Neutrophil (primary cell): ENCODE results near the gene EXOSC2.
A peak's percentile ranks its signal among the peaks of the same experiment; 100 is the strongest.

ENCODE experiments used
- H3K27ac ChIP-seq: fragments of 200-600 bp; sonication (generic); 2 replicates; pipeline ENCODE4 v1.5.1; 2016; ENCODE audit warnings: mild to moderate bottlenecking, moderate library complexity
- H3K27me3 ChIP-seq: fragments of 200-600 bp; sonication (generic); 2 replicates; pipeline ENCODE4 v1.6.0; 2016; ENCODE audit warnings: mild to moderate bottlenecking
- H3K36me3 ChIP-seq: fragments of 200-600 bp; sonication (generic); 2 replicates; pipeline ENCODE4 v1.5.1; 2017
- H3K4me1 ChIP-seq, 2 experiments: fragments of 200-600 bp in 1 of 2; sonication (generic) in 1 of 2; 1 replicate in 1 of 2; 2 replicates in 1 of 2; pipeline versions ENCODE4 v1.5.1 to v1.6.1; 2013 to 2016; ENCODE audit warnings: low read depth in 1 of 2, low read length in 1 of 2, mild to moderate bottlenecking in 1 of 2, moderate library complexity in 1 of 2; ENCODE audit not compliant: control insufficient read depth in 1 of 2, insufficient read depth in 1 of 2
- H3K4me3 ChIP-seq, 2 experiments: fragments of 200-600 bp in 1 of 2; sonication (generic) in 1 of 2; 1 replicate in 1 of 2; 2 replicates in 1 of 2; pipeline ENCODE4 v1.5.1; 2013 to 2016; ENCODE audit warnings: low read depth in 1 of 2, low read length in 1 of 2, mild to moderate bottlenecking in 1 of 2, moderate library complexity in 1 of 2
- H3K9me3 ChIP-seq: fragments of 200-600 bp; sonication (generic); 2 replicates; pipeline ENCODE4 v1.5.1; 2016
- CTCF ChIP-seq: fragments of 200-600 bp; sonication (generic); IDR thresholded peaks from 2 replicates; pipeline ENCODE4 v1.5.1; 2016; ENCODE audit warnings: antibody characterized with exemption

The EXOSC2 gene

GRCh38 chr9:130693101-130693425 lies 517 bp upstream of the EXOSC2 start:
- Histone ChIP-seq H3K27ac (no peak overlapping the region), H3K36me3 (peaks cover 19% of the 10 kb centered on the region), H3K27me3 (peaks cover 28% of the 10 kb centered on the region), H3K4me1 (peaks cover 15 to 17% of the 10 kb centered on the region in 2 experiments), H3K9me3 (no peaks in the 10 kb centered on the region), H3K4me3 (peak overlapping the region; percentile 72 to 73)
- no peak for TF ChIP-seq CTCF

- no peak for TF ChIP-seq CTCF
- peaks cover 15 to 17% of the 10 kb centered on the region in 2 experiments for H3K4me1 ChIP-seq
- peak overlapping the region; percentile 72 to 73 for H3K4me3 ChIP-seq
- H3K9me3 ChIP-seq, result no peaks in the 10 kb centered on the region
- peaks cover 30% of the 10 kb centered on the region for H3K36me3 ChIP-seq
- H3K27ac ChIP-seq, result no peak overlapping the region
- peaks cover 21% of the 10 kb centered on the region for H3K27me3 ChIP-seq
Measured at GRCh38 chr9:130694205-130694604, 625 bp downstream of the EXOSC2 start.

- no peak for TF ChIP-seq CTCF
- Histone ChIP-seq H3K36me3 (peaks cover 44% of the 10 kb centered on the region), H3K27me3 (peaks cover 5% of the 10 kb centered on the region), H3K27ac (no peak overlapping the region), H3K9me3 (no peaks in the 10 kb centered on the region), H3K4me1 (peaks cover 15 to 17% of the 10 kb centered on the region in 2 experiments), H3K4me3 (no peak overlapping the region)
Measured at GRCh38 chr9:130696139-130696650, 2.6 kb downstream of the EXOSC2 start.

- Histone ChIP-seq H3K9me3 (no peaks in the 10 kb centered on the region), H3K4me1 (peaks cover 15 to 17% of the 10 kb centered on the region in 2 experiments), H3K27ac (no peak overlapping the region), H3K36me3 (peaks cover 47% of the 10 kb centered on the region), H3K27me3 (no peaks in the 10 kb centered on the region), H3K4me3 (no peak overlapping the region)
- no peak for TF ChIP-seq CTCF
Measured at GRCh38 chr9:130696996-130697395, 3.4 kb downstream of the EXOSC2 start.

GRCh38 chr9:130698514-130698913 lies 4.9 kb downstream of the EXOSC2 start:
- Histone ChIP-seq H3K4me1 (peaks cover 8 to 9% of the 10 kb centered on the region in 2 experiments), H3K36me3 (peaks cover 62% of the 10 kb centered on the region), H3K27ac (no peak overlapping the region), H3K4me3 (no peak overlapping the region), H3K9me3 (no peaks in the 10 kb centered on the region), H3K27me3 (no peaks in the 10 kb centered on the region)
- no peak for TF ChIP-seq CTCF

GRCh38 chr9:130699047-130699446 lies 5.5 kb downstream of the EXOSC2 start:
- no peaks in the 10 kb centered on the region for H3K9me3 ChIP-seq
- no peak for TF ChIP-seq CTCF
- peaks cover 67% of the 10 kb centered on the region for H3K36me3 ChIP-seq
- H3K27ac ChIP-seq, result no peak overlapping the region
- H3K4me3 ChIP-seq, result no peak overlapping the region
- H3K27me3 ChIP-seq, result no peaks in the 10 kb centered on the region
- peaks cover 5% of the 10 kb centered on the region in 2 experiments for H3K4me1 ChIP-seq
